ENCODE results near the gene UBC.

Gene UBC

GRCh38 chr12:124866883-124867400 lies 47.5 kb downstream of the UBC start:
- Histone ChIP-seq H3K36me3 (ENCODE audit: control insufficient read depth in 1 of 2, insufficient read depth in 2 of 2, low read length in 2 of 2) (no peaks in the 10 kb centered on the region), H3K27me3 (ENCODE audit: low read depth, low read length) (no peaks in the 10 kb centered on the region), H3K27ac (ENCODE audit: low read length) (no peak overlapping the region), H3K4me3 (ENCODE audit: low read depth in 1 of 2, low read length in 2 of 2) (no peak overlapping the region), H3K9me3 (ENCODE audit: control insufficient read depth in 1 of 2, low read length in 2 of 2) (no peaks in the 10 kb centered on the region), H3K4me1 (ENCODE audit: control insufficient read depth in 1 of 2, insufficient read depth in 2 of 2, low read length in 2 of 2) (peaks cover 5 to 12% of the 10 kb centered on the region in 2 donors)

- Histone ChIP-seq H3K27ac (ENCODE audit: low read length) (no peak overlapping the region), H3K9me3 (ENCODE audit: control insufficient read depth in 1 of 2, low read length in 2 of 2) (no peaks in the 10 kb centered on the region), H3K4me3 (ENCODE audit: low read depth in 1 of 2, low read length in 2 of 2) (no peak overlapping the region), H3K36me3 (ENCODE audit: control insufficient read depth in 1 of 2, insufficient read depth in 2 of 2, low read length in 2 of 2) (no peaks in the 10 kb centered on the region), H3K4me1 (ENCODE audit: control insufficient read depth in 1 of 2, insufficient read depth in 2 of 2, low read length in 2 of 2) (peaks cover 5 to 12% of the 10 kb centered on the region in 2 donors), H3K27me3 (ENCODE audit: low read depth, low read length) (no peaks in the 10 kb centered on the region)
Measured at GRCh38 chr12:124866195-124866882, 48.1 kb downstream of the UBC start.

GRCh38 chr12:124865728-124866127 lies 48.7 kb downstream of the UBC start:
- Histone ChIP-seq H3K4me1 (ENCODE audit: control insufficient read depth in 1 of 2, insufficient read depth in 2 of 2, low read length in 2 of 2) (peaks cover 5 to 15% of the 10 kb centered on the region in 2 donors), H3K27ac (ENCODE audit: low read length) (no peak overlapping the region), H3K4me3 (ENCODE audit: low read depth in 1 of 2, low read length in 2 of 2) (no peak overlapping the region), H3K9me3 (ENCODE audit: control insufficient read depth in 1 of 2, low read length in 2 of 2) (no peaks in the 10 kb centered on the region), H3K36me3 (ENCODE audit: control insufficient read depth in 1 of 2, insufficient read depth in 2 of 2, low read length in 2 of 2) (no peaks in the 10 kb centered on the region), H3K27me3 (ENCODE audit: low read depth, low read length) (no peaks in the 10 kb centered on the region)

- H3K9me3 ChIP-seq (ENCODE audit: control insufficient read depth in 1 of 2, low read length in 2 of 2), result no peaks in the 10 kb centered on the region
- H3K4me3 ChIP-seq (ENCODE audit: low read depth in 1 of 2, low read length in 2 of 2), result peak overlapping the region; percentile 39 to 86
- H3K27ac ChIP-seq (ENCODE audit: low read length), result no peak overlapping the region
- no peaks in the 10 kb centered on the region for H3K27me3 ChIP-seq (ENCODE audit: low read depth, low read length)
- H3K36me3 ChIP-seq (ENCODE audit: control insufficient read depth in 1 of 2, insufficient read depth in 2 of 2, low read length in 2 of 2), result no peaks in the 10 kb centered on the region
- peaks cover 5 to 19% of the 10 kb centered on the region in 2 donors for H3K4me1 ChIP-seq (ENCODE audit: control insufficient read depth in 1 of 2, insufficient read depth in 2 of 2, low read length in 2 of 2)
Measured at GRCh38 chr12:124864326-124864752, 50.1 kb downstream of the UBC start.

GRCh38 chr12:124863416-124864325 lies 50.8 kb downstream of the UBC start, which contains the start of gene SCARB1:
Gene SCARB1, minus strand, starts transcription at chr12:124863864. Its CDS starts 144 bp downstream, at chr12:124863720.
- peak within 1 kb of the TSS; percentile 55 to 86 for H3K4me3 ChIP-seq (ENCODE audit: low read depth in 1 of 2, low read length in 2 of 2)
- H3K27me3 ChIP-seq (ENCODE audit: low read depth, low read length), result no peaks in the 10 kb centered on the region
- peaks cover 5 to 19% of the 10 kb centered on the region in 2 donors for H3K4me1 ChIP-seq (ENCODE audit: control insufficient read depth in 1 of 2, insufficient read depth in 2 of 2, low read length in 2 of 2)
- no peaks in the 10 kb centered on the region for H3K9me3 ChIP-seq (ENCODE audit: control insufficient read depth in 1 of 2, low read length in 2 of 2)
- no peak within 1 kb of the TSS for H3K27ac ChIP-seq (ENCODE audit: low read length)
- no peaks in the 10 kb centered on the region for H3K36me3 ChIP-seq (ENCODE audit: control insufficient read depth in 1 of 2, insufficient read depth in 2 of 2, low read length in 2 of 2)

- H3K36me3 ChIP-seq (ENCODE audit: control insufficient read depth in 1 of 2, insufficient read depth in 2 of 2, low read length in 2 of 2), result no peaks in the 10 kb centered on the region
- no peaks in the 10 kb centered on the region for H3K9me3 ChIP-seq (ENCODE audit: control insufficient read depth in 1 of 2, low read length in 2 of 2)
- peak overlapping the region; percentile 55 to 86 for H3K4me3 ChIP-seq (ENCODE audit: low read depth in 1 of 2, low read length in 2 of 2)
- peaks cover 5 to 19% of the 10 kb centered on the region in 2 donors for H3K4me1 ChIP-seq (ENCODE audit: control insufficient read depth in 1 of 2, insufficient read depth in 2 of 2, low read length in 2 of 2)
- no peaks in the 10 kb centered on the region for H3K27me3 ChIP-seq (ENCODE audit: low read depth, low read length)
- H3K27ac ChIP-seq (ENCODE audit: low read length), result no peak overlapping the region
Measured at GRCh38 chr12:124862768-124863415, 51.6 kb downstream of the UBC start.

GRCh38 chr12:124861898-124862676 lies 52.4 kb downstream of the UBC start:
- peak overlapping the region in 1 of 2 donors; percentile 86 for H3K4me3 ChIP-seq (ENCODE audit: low read depth in 1 of 2, low read length in 2 of 2)
- H3K27me3 ChIP-seq (ENCODE audit: low read depth, low read length), result no peaks in the 10 kb centered on the region
- no peak overlapping the region for H3K27ac ChIP-seq (ENCODE audit: low read length)
- H3K36me3 ChIP-seq (ENCODE audit: control insufficient read depth in 1 of 2, insufficient read depth in 2 of 2, low read length in 2 of 2), result no peaks in the 10 kb centered on the region
- no peaks in the 10 kb centered on the region for H3K9me3 ChIP-seq (ENCODE audit: control insufficient read depth in 1 of 2, low read length in 2 of 2)
- H3K4me1 ChIP-seq (ENCODE audit: control insufficient read depth in 1 of 2, insufficient read depth in 2 of 2, low read length in 2 of 2), result peaks cover 5 to 19% of the 10 kb centered on the region in 2 donors

All from muscle layer of duodenum (tissue), 2 donors.